ENCODE results near the gene SFPQ.
"Not testable (repeated sequence)": the region's sequence is repeated elsewhere in the genome, so short reads cannot be mapped to it uniquely, and the experiment has no call there.

Gene SFPQ

GRCh38 chr1:35143737-35144508 lies 49.0 kb downstream of the SFPQ start:
- DNase-seq (ENCODE audit: low read depth), result no peak

- DNase-seq (ENCODE audit: low read depth), result not testable (repeated sequence)
These were observed 50.2 kb downstream of the SFPQ start for GRCh38 chr1:35142728-35143127.

GRCh38 chr1:35142294-35142693 lies 50.7 kb downstream of the SFPQ start:
- DNase-seq (ENCODE audit: low read depth), result not testable (repeated sequence)

GRCh38 chr1:35137590-35137989 lies 55.4 kb downstream of the SFPQ start:
- not testable (repeated sequence) for DNase-seq (ENCODE audit: low read depth)

GRCh38 chr1:35136780-35137179 lies 56.2 kb downstream of the SFPQ start:
- no peak for DNase-seq (ENCODE audit: low read depth)
